Measurements from ENCODE around the gene WFDC9. TPM values are rescaled to one million over a fixed set of nuclear protein-coding genes. Genes with fewer than 3 reads are reported as not detected.

The WFDC9 gene
- total and polyA plus RNA-seq, 2 of the 8 experiments (the other 6 are each of a cell fraction or from before 2014, with no cell fraction given) = not detected

DNA sequence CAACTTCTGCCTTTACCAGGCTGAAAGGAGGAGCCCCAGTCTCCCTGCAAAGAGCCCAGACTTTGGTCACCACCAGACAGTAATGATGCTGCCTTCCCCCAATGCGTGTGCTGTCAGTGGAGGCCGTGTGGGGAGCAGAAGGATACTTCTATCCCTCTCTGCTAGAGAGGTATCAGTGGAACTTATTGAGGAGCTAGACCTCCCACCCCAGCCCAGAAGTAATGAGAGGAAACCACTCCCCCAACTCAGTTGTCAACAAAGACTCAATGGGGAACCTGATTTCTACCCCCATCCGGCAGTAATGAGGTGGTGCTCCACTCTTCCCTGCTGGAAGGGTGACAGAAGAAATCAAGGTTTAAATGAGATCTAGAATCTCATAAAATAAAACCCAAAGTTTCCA is 47.6 kb downstream of the WFDC9 start:
- no peak for FAIRE-seq
- Histone ChIP-seq H3K79me2 (ENCODE audit: control insufficient read depth in 1 of 2, insufficient read depth in 2 of 2, low read length in 2 of 2) (no peaks in the 10 kb centered on the region), H3K4me2 (ENCODE audit: insufficient read depth in 1 of 2, low read depth in 2 of 2, low read length in 2 of 2) (peak overlapping the region; percentile 52 to 61), H3K27me3 (replicated peaks in 1 of 4; ENCODE audit: control insufficient read depth in 3 of 4, extremely low read depth in 1 of 4, insufficient read depth in 3 of 4, low read length in 3 of 4) (no peaks in the 10 kb centered on the region), H2AFZ (ENCODE audit: low read length) (peak overlapping the region; percentile 92), H4K20me1 (replicated peaks in 1 of 2; ENCODE audit: control insufficient read depth in 1 of 2, insufficient read depth in 2 of 2, low read length in 2 of 2) (no peaks in the 10 kb centered on the region), H3K9me3 (ENCODE audit: insufficient read depth in 2 of 2, low read depth in 1 of 2, low read length in 1 of 2) (no peaks in the 10 kb centered on the region), H3K18ac (ENCODE audit: extremely low read depth, low read length) (peak overlapping the region; percentile 86), H2BK5ac (ENCODE audit: low read depth, low read length) (peak overlapping the region; percentile 88; the same call in 1 of the 2 replicates), H4K8ac (ENCODE audit: extremely low read depth, insufficient read depth, low read length) (no peak overlapping the region), H3K27ac (ENCODE audit: low read depth, low read length) (no peak overlapping the region), H3K79me1 (ENCODE audit: low read depth, low read length) (no peaks in the 10 kb centered on the region), H3K4ac (replicated peaks; ENCODE audit: insufficient read length, low read depth, low read length) (no peak overlapping the region), H3K14ac (ENCODE audit: insufficient read length) (no peak overlapping the region), H2BK15ac (ENCODE audit: low read length) (peak overlapping the region; percentile 72; the same call in 1 of the 2 replicates), H3K23me2 (ENCODE audit: low read depth, low read length) (no peaks in the 10 kb centered on the region), H3K4me1 (replicated peaks in 1 of 4; ENCODE audit: control insufficient read depth in 3 of 4, insufficient read depth in 4 of 4, low read length in 3 of 4) (peaks cover 3 to 7% (median 5%) of the 10 kb centered on the region in 4 experiments; a peak in 5 of 7 replicates), H3K36me3 (ENCODE audit: control insufficient read depth in 2 of 4, insufficient read depth in 4 of 4, low read length in 3 of 4) (no peaks in the 10 kb centered on the region), H3K23ac (ENCODE audit: insufficient read length) (no peak overlapping the region), H2BK120ac (replicated peaks; ENCODE audit: low read depth, low read length) (no peak overlapping the region), H3K9ac (replicated peaks in 1 of 4; ENCODE audit: extremely low read depth in 1 of 4, low read depth in 3 of 4, low read length in 3 of 4) (no peak overlapping the region), H3K56ac (replicated peaks; ENCODE audit: insufficient read length, low read depth, low read length) (no peak overlapping the region), H2AK5ac (ENCODE audit: low read depth, low read length) (no peak overlapping the region), H3K4me3 (ENCODE audit: extremely low read depth in 1 of 4, insufficient read depth in 2 of 4, low read depth in 3 of 4, low read length in 4 of 4) (peak overlapping the region in 1 of 4 experiments; percentile 17; a peak in 2 of 8 replicates), H2BK20ac (ENCODE audit: low read length) (peak overlapping the region; percentile 77; the same call in 1 of the 2 replicates), H2BK12ac (ENCODE audit: low read depth, low read length) (peak overlapping the region; percentile 94; the same call in 1 of the 2 replicates), H4K5ac (ENCODE audit: insufficient read length, low read depth, low read length) (peak overlapping the region; percentile 20), H4K91ac (replicated peaks; ENCODE audit: insufficient read length, low read length) (peak overlapping the region; percentile 8)
- ChIA-PET POLR2A (ENCODE audit: partially characterized antibody) (interaction anchor here (0.6 kb wide), 1 partner anchor 30 kb away, joined by 3 read pairs; no protein-coding TSS in a partner anchor), CTCF (ENCODE audit: partially characterized antibody) (interaction anchor here (1.1 to 2.1 kb wide), 2 partner anchors 9 to 187 kb away, joined by 3 to 11 read pairs; no protein-coding TSS in a partner anchor)
- 40% methylated on average over 3 of the region's 3 CpGs; no CpG with 5 or more reads in 1 of the 2 experiments for WGBS, 2 experiments (ENCODE audit: extremely low coverage in 1 of 2, insufficient coverage in 1 of 2, insufficient read length in 1 of 2, insufficient replicate concordance in 2 of 2, low coverage in 1 of 2, low lambda C conversion rate in 2 of 2, missing lambda C conversion rate in 1 of 2)
- TF ChIP-seq KDM5A (IDR thresholded peaks at IDR 0.05; ENCODE audit: low read length) (no peak), TBP (IDR thresholded peaks at IDR 0.05; ENCODE audit: low read depth, low read length) (no peak), GABPA (IDR thresholded peaks at IDR 0.05; ENCODE audit: borderline replicate concordance, insufficient read depth, low read length) (no peak), KDM4A (IDR thresholded peaks at IDR 0.05; ENCODE audit: low read depth, low read length, severe bottlenecking) (no peak), TCF12 (IDR thresholded peaks at IDR 0.05; ENCODE audit: low read depth, low read length) (no peak), GTF2F1 (IDR thresholded peaks at IDR 0.05; ENCODE audit: borderline replicate concordance, low read depth, low read length) (no peak), NRF1 (IDR thresholded peaks at IDR 0.05; ENCODE audit: low read depth, low read length) (no peak), SIN3A (conservative IDR thresholded peaks at IDR 0.05 in 1 of 2, IDR thresholded peaks at IDR 0.05 in 1 of 2; ENCODE audit: low read depth in 1 of 2, low read length in 2 of 2) (no peak)
- no peak for DNase-seq (ENCODE audit: low read depth in 1 of 2, low spot score in 2 of 2)
